GM12864 (cell line): Measurements from ENCODE around the gene RERE.

Source experiments
- DNase-seq: peaks from one replicate; pipeline ENCODE4 v3.0.0-alpha.2; 2011; ENCODE audit warnings: low read depth
- H3K4me3 ChIP-seq: 2 replicates; pipeline ENCODE4 v1.5.1; 2011; ENCODE audit warnings: mild to moderate bottlenecking, low read depth, low read length, control low read depth
- CTCF ChIP-seq: IDR thresholded peaks from 2 replicates; pipeline ENCODE4 v1.5.1; 2011; ENCODE audit warnings: low read depth, mild to moderate bottlenecking, moderate library complexity, low read length, control low read depth, inconsistent platforms; ENCODE audit errors: missing control alignments

Gene RERE

GRCh38 chr1:8476006-8476405, 341.4 kb downstream of the RERE start:
- TF ChIP-seq CTCF: no peak
- no peak for DNase-seq
- no peak overlapping the region for H3K4me3 ChIP-seq

DNA sequence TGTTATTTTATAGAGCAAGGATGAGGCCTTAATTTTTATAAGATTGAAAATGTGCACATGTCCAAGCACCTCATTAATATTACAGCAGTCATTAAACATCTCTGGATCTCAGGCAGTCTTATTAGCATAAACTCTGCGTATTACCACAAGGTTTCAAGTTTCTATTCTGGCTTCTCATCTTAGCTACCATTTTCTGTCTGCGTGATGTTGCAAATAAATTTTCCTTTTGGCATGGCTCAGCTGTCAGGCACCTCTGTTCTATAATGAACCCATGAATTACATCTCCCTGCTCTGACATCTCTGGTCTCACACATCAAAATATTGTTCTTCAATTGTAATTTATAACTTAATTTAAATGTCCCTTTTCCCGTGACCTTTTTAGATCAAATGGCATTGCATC, 343.1 kb downstream of the RERE start:
- no peak overlapping the region for H3K4me3 ChIP-seq
- TF ChIP-seq CTCF: no peak
- DNase-seq: no peak

DNA sequence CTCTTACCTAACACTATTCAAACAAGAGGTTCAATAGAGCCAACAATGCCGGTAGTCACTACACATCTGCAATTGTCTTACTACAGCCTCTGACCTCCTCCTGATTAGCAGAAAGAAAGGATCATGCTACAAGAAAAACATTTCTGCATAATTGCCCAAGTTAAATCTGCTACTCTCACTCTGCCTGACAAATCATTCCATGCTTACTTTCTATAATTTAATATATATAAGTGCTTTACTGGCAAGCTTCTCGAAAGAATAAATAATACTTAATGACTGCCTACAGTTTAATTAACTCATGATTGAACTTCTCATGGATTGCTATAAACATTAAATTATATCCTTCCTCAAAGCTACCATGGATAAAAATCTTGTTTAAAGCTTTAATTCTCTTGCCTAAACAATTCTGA, 343.5 kb downstream of the RERE start:
- H3K4me3 ChIP-seq: no peak overlapping the region
- no peak for TF ChIP-seq CTCF
- no peak for DNase-seq

DNA sequence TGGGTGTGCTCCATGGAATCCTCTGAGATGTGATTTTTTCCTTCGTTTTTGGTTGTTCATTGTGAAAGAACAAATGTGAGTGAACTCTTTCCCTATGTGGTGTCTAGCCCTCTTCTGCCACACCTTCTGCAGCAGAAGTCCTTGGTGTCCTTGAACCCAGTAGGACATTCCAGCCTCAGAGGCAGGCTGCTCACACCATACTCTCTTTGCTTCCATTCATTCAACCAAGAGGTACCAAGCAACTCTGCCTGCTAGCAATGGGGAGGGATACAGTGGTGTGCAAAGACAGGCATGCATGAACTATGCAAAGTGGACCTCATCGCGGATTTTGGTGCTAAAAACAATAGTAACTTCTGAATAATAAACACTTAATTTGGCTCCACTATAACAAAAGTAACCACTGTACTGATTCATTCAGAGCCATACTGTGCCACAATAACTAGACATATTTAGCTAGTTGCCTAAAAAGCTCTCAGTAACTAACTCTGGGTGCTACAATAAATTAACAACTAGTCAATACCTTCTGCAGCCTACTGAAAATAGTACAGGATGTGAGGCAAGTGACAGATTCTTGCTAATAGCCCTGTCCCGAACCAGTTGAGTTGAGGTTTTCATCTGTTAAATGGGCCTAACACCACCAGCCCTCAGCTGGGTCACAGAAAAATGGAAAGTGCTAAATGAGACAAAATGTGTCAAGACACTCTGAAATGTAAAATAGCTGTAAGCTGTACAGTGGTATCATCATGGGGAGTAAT, 344.1 kb downstream of the RERE start:
- no peak overlapping the region for H3K4me3 ChIP-seq
- no peak for DNase-seq
- TF ChIP-seq CTCF: no peak

- H3K4me3 ChIP-seq: no peak overlapping the region
- no peak for TF ChIP-seq CTCF
- DNase-seq: peak; percentile 64
Observed at GRCh38 chr1:8472668-8473067, 344.8 kb downstream of the RERE start.

GRCh38 chr1:8471451-8471850, 346.0 kb downstream of the RERE start:
- DNase-seq: no peak
- H3K4me3 ChIP-seq: no peak overlapping the region
- no peak for TF ChIP-seq CTCF

- DNase-seq: no peak
- no peak overlapping the region for H3K4me3 ChIP-seq
- no peak for TF ChIP-seq CTCF
Observed at GRCh38 chr1:8468751-8469150, 348.7 kb downstream of the RERE start.
